ENCODE results near the gene MRPL36. TPM values are rescaled to one million over a fixed set of nuclear protein-coding genes. Genes with fewer than 3 reads are reported as not detected.

Gene MRPL36
- total and polyA plus RNA-seq, 4 donors: 22.3 to 106 (median 56.3) TPM

DNA sequence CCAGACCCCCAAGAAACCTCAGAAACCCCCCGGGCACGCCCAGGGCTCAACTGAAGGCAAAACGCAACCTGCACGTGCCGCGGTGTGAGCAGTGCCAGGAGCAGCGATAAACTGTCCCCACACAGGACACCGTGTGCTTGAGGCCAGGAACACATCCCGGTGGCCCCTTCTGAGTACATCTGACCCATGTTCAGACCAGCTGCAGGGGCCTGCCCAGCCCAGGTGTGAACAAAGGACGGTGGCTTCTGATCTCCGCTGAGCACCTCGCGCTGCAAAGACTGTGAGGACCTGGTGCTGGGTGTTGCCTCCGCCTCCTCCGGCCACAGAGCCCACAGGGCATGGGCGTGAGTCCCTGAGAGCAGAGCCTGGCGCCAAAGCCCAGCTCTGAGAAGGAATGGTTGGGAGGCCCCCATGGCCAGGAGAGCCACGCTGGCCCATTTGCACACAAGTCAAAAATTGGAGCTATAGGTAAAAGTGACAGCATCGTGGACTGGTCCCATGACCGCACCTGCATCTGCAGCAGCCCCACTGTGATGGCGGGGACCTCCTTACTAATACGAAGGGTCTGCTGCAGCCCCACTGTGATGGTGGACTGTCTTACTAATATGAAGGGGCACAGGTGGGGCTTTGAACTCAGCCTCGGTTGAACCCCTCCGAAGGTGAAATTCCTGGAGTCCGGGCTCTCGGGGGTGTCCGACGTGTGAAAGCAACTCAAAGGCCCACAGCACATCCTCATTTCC is 33.0 kb upstream of the MRPL36 start:
- no peak overlapping the region for H3K4me3 ChIP-seq (ENCODE audit: low read depth in 1 of 3, low read length in 3 of 3)
- no peaks in the 10 kb centered on the region for H3K36me3 ChIP-seq (ENCODE audit: control insufficient read depth in 4 of 4, insufficient read depth in 3 of 4, low read depth in 1 of 4, low read length in 3 of 4)
- TF ChIP-seq EGR1 (IDR thresholded peaks at IDR 0.05; ENCODE audit: low read depth in 2 of 2): no peak
- no peak for TF ChIP-seq JUND (IDR thresholded peaks at IDR 0.05)
- TF ChIP-seq, protein P1, sequence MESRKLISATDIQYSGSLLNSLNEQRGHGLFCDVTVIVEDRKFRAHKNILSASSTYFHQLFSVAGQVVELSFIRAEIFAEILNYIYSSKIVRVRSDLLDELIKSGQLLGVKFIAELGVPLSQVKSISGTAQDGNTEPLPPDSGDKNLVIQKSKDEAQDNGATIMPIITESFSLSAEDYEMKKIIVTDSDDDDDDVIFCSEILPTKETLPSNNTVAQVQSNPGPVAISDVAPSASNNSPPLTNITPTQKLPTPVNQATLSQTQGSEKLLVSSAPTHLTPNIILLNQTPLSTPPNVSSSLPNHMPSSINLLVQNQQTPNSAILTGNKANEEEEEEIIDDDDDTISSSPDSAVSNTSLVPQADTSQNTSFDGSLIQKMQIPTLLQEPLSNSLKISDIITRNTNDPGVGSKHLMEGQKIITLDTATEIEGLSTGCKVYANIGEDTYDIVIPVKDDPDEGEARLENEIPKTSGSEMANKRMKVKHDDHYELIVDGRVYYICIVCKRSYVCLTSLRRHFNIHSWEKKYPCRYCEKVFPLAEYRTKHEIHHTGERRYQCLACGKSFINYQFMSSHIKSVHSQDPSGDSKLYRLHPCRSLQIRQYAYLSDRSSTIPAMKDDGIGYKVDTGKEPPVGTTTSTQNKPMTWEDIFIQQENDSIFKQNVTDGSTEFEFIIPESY (IDR thresholded peaks at IDR 0.05): no peak
- TF ChIP-seq, protein P2, sequence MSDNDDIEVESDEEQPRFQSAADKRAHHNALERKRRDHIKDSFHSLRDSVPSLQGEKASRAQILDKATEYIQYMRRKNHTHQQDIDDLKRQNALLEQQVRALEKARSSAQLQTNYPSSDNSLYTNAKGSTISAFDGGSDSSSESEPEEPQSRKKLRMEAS (IDR thresholded peaks at IDR 0.05): no peak
- TF ChIP-seq TAF1 (conservative IDR thresholded peaks at IDR 0.05): no peak
- no peak for TF ChIP-seq NR2F2 (IDR thresholded peaks at IDR 0.05)
- no peak for TF ChIP-seq SP1 (IDR thresholded peaks at IDR 0.05)
- no peaks in the 10 kb centered on the region for H3K27me3 ChIP-seq (ENCODE audit: control insufficient read depth in 4 of 4, insufficient read depth in 4 of 4, low read length in 3 of 4)
- 81% methylated on average over 28 of the region's 28 CpGs for WGBS
- H3K9ac ChIP-seq (ENCODE audit: low read depth in 1 of 2, low read length in 2 of 2): no peak overlapping the region
- DNase-seq (ENCODE audit: low spot score): no peak
- H3K4me1 ChIP-seq (ENCODE audit: control insufficient read depth in 4 of 4, insufficient read depth in 4 of 4, low read length in 3 of 4): no peaks in the 10 kb centered on the region
- H3K27ac ChIP-seq (ENCODE audit: low read depth in 1 of 2, low read length in 2 of 2): no peak overlapping the region
- no peaks in the 10 kb centered on the region for H3K9me3 ChIP-seq (ENCODE audit: control insufficient read depth in 4 of 4, low read length in 3 of 4)

DNA sequence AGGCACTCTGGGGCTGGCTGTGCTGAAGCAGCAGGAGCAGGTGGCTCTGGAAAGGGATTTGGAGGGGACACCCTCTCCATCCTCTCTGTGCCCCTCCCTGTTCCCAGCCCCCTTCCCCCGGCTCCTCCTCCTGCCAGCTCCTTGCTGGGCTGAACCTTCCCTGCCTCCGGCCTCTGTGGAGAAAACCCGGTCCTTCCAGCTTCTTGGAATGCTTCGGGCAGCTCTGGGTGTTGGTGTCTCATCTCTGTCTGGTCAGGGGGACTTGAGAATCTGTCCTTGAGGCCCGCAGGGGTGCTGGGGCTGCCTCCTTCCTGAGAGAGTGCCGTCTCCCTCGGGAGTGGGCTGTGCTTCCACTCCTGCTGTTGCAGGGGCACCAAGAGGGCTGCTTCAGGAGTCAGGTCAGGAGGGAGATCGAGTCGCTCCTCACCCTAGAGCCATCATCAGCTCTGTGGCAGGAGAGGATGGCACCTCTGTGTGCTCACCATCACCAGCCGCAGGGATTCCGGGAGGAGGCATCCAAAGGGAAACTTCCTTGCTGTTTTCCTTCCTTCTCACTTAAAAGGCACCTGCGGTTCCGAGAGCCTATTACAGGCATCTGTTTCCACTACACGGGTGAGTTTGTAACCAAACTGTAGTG is 32.2 kb upstream of the MRPL36 start:
- DNase-seq (ENCODE audit: low spot score): no peak
- TF ChIP-seq TAF1 (conservative IDR thresholded peaks at IDR 0.05) (no peak), YY1 (IDR thresholded peaks at IDR 0.05) (no peak), NR2F2 (IDR thresholded peaks at IDR 0.05) (no peak)
- TF ChIP-seq, protein P2 (IDR thresholded peaks at IDR 0.05): no peak
- TF ChIP-seq, protein P3, sequence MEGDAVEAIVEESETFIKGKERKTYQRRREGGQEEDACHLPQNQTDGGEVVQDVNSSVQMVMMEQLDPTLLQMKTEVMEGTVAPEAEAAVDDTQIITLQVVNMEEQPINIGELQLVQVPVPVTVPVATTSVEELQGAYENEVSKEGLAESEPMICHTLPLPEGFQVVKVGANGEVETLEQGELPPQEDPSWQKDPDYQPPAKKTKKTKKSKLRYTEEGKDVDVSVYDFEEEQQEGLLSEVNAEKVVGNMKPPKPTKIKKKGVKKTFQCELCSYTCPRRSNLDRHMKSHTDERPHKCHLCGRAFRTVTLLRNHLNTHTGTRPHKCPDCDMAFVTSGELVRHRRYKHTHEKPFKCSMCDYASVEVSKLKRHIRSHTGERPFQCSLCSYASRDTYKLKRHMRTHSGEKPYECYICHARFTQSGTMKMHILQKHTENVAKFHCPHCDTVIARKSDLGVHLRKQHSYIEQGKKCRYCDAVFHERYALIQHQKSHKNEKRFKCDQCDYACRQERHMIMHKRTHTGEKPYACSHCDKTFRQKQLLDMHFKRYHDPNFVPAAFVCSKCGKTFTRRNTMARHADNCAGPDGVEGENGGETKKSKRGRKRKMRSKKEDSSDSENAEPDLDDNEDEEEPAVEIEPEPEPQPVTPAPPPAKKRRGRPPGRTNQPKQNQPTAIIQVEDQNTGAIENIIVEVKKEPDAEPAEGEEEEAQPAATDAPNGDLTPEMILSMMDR (IDR thresholded peaks at IDR 0.05; ENCODE audit: low read depth, low read length, missing input control): no peak
- no peak overlapping the region for H3K27ac ChIP-seq (ENCODE audit: low read depth in 1 of 2, low read length in 2 of 2)
- H3K4me3 ChIP-seq (ENCODE audit: low read depth in 1 of 3, low read length in 3 of 3): no peak overlapping the region
- no peaks in the 10 kb centered on the region for H3K9me3 ChIP-seq (ENCODE audit: control insufficient read depth in 4 of 4, low read length in 3 of 4)
- no peaks in the 10 kb centered on the region for H3K4me1 ChIP-seq (ENCODE audit: control insufficient read depth in 4 of 4, insufficient read depth in 4 of 4, low read length in 3 of 4)
- 49% methylated on average over 14 of the region's 14 CpGs for WGBS
- H3K27me3 ChIP-seq (ENCODE audit: control insufficient read depth in 4 of 4, insufficient read depth in 4 of 4, low read length in 3 of 4): no peaks in the 10 kb centered on the region
- H3K36me3 ChIP-seq (ENCODE audit: control insufficient read depth in 4 of 4, insufficient read depth in 3 of 4, low read depth in 1 of 4, low read length in 3 of 4): no peaks in the 10 kb centered on the region
- no peak overlapping the region for H3K9ac ChIP-seq (ENCODE audit: low read depth in 1 of 2, low read length in 2 of 2)

DNA sequence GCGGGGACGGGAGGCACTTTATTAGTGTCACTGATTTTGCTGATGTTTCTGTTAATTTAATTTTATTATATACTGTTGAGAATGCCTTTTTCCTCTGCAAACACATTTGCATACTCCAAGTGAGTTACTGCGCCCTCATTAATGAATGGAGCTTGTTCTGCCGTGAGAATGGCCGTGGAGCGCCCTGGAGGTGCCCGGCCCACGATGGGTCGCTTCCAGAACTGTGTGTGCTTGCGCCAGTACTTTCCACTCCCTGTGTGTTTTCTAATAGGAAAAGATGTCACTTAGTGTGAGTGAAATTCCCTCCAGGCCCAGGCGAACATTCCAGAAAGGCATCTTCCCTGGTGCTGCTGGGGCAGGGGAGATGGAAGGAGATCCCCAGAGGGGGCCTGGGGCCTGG is 31.6 kb upstream of the MRPL36 start:
- no peak overlapping the region for H3K9ac ChIP-seq (ENCODE audit: low read depth in 1 of 2, low read length in 2 of 2)
- no peaks in the 10 kb centered on the region for H3K27me3 ChIP-seq (ENCODE audit: control insufficient read depth in 4 of 4, insufficient read depth in 4 of 4, low read length in 3 of 4)
- no peaks in the 10 kb centered on the region for H3K4me1 ChIP-seq (ENCODE audit: control insufficient read depth in 4 of 4, insufficient read depth in 4 of 4, low read length in 3 of 4)
- no peak for DNase-seq (ENCODE audit: low spot score)
- no peak overlapping the region for H3K4me3 ChIP-seq (ENCODE audit: low read depth in 1 of 3, low read length in 3 of 3)
- peaks cover 0 to 1% (median 0%) of the 10 kb centered on the region in 4 donors for H3K36me3 ChIP-seq (ENCODE audit: control insufficient read depth in 4 of 4, insufficient read depth in 3 of 4, low read depth in 1 of 4, low read length in 3 of 4)
- WGBS: 93% methylated on average over 11 of the region's 11 CpGs
- TF ChIP-seq JUND (IDR thresholded peaks at IDR 0.05) (no peak), RAD21 (IDR thresholded peaks at IDR 0.05) (no peak), RXRA (IDR thresholded peaks at IDR 0.05) (no peak), GABPA (IDR thresholded peaks at IDR 0.05 in 1 of 2, conservative IDR thresholded peaks at IDR 0.05 in 1 of 2) (no peak), YY1 (IDR thresholded peaks at IDR 0.05) (no peak), HNF4G (IDR thresholded peaks at IDR 0.05) (no peak)
- TF ChIP-seq, protein P4, sequence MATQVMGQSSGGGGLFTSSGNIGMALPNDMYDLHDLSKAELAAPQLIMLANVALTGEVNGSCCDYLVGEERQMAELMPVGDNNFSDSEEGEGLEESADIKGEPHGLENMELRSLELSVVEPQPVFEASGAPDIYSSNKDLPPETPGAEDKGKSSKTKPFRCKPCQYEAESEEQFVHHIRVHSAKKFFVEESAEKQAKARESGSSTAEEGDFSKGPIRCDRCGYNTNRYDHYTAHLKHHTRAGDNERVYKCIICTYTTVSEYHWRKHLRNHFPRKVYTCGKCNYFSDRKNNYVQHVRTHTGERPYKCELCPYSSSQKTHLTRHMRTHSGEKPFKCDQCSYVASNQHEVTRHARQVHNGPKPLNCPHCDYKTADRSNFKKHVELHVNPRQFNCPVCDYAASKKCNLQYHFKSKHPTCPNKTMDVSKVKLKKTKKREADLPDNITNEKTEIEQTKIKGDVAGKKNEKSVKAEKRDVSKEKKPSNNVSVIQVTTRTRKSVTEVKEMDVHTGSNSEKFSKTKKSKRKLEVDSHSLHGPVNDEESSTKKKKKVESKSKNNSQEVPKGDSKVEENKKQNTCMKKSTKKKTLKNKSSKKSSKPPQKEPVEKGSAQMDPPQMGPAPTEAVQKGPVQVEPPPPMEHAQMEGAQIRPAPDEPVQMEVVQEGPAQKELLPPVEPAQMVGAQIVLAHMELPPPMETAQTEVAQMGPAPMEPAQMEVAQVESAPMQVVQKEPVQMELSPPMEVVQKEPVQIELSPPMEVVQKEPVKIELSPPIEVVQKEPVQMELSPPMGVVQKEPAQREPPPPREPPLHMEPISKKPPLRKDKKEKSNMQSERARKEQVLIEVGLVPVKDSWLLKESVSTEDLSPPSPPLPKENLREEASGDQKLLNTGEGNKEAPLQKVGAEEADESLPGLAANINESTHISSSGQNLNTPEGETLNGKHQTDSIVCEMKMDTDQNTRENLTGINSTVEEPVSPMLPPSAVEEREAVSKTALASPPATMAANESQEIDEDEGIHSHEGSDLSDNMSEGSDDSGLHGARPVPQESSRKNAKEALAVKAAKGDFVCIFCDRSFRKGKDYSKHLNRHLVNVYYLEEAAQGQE (IDR thresholded peaks at IDR 0.05): no peak
- TF ChIP-seq, protein P5, sequence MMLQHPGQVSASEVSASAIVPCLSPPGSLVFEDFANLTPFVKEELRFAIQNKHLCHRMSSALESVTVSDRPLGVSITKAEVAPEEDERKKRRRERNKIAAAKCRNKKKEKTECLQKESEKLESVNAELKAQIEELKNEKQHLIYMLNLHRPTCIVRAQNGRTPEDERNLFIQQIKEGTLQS (IDR thresholded peaks at IDR 0.05): no peak
- TF ChIP-seq, protein P2 (IDR thresholded peaks at IDR 0.05): no peak
- no peak overlapping the region for H3K27ac ChIP-seq (ENCODE audit: low read depth in 1 of 2, low read length in 2 of 2)
- no peaks in the 10 kb centered on the region for H3K9me3 ChIP-seq (ENCODE audit: control insufficient read depth in 4 of 4, low read length in 3 of 4)
